ENCODE measurements around the gene NUDT22. TPM values are rescaled to one million over a fixed set of nuclear protein-coding genes. Genes with fewer than 3 reads are reported as not detected.

The NUDT22 gene
- total RNA-seq, 1 donor = 56.5 TPM

DNA sequence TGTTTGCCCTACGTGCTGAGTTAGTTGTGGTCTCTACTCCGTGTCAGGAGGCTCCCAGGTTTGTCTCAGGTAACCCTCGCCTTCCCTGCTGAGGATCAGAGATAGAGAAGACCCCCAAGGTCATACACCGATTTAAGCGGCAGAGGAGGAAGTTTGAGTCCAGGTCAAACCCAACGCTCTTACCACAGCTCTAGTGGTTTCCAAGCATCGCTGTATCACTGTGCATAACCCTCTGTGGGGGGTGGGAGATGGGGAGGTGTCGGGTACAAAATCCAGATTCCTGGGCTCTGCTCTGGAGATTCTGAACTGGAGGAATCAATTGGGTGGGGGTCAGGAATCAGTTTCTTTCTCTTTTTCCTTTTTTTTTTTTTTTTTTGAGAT lies 4.9 kb downstream of the NUDT22 start:
- Histone ChIP-seq H3K9me3 (ENCODE audit: low read depth, low read length) (no peaks in the 10 kb centered on the region), H3K27ac (ENCODE audit: low read depth, low read length) (peak overlapping the region; percentile 63), H3K4me3 (ENCODE audit: insufficient read depth, low read length) (peak overlapping the region; percentile 93), H3K4me2 (ENCODE audit: insufficient read depth, low read length) (peak overlapping the region; percentile 95), H4K20me1 (ENCODE audit: insufficient read depth, low read length) (peaks cover 7% of the 10 kb centered on the region), H3K27me3 (ENCODE audit: insufficient read depth, low read length) (no peaks in the 10 kb centered on the region), H3K36me3 (ENCODE audit: insufficient read depth, low read length) (no peaks in the 10 kb centered on the region), H3K79me2 (ENCODE audit: insufficient read depth, low read length) (peaks cover 27% of the 10 kb centered on the region), H2AFZ (ENCODE audit: low read length) (peak overlapping the region; percentile 88), H3K4me1 (ENCODE audit: insufficient read depth, low read length) (peaks cover 32% of the 10 kb centered on the region)
- TF ChIP-seq, protein P1, sequence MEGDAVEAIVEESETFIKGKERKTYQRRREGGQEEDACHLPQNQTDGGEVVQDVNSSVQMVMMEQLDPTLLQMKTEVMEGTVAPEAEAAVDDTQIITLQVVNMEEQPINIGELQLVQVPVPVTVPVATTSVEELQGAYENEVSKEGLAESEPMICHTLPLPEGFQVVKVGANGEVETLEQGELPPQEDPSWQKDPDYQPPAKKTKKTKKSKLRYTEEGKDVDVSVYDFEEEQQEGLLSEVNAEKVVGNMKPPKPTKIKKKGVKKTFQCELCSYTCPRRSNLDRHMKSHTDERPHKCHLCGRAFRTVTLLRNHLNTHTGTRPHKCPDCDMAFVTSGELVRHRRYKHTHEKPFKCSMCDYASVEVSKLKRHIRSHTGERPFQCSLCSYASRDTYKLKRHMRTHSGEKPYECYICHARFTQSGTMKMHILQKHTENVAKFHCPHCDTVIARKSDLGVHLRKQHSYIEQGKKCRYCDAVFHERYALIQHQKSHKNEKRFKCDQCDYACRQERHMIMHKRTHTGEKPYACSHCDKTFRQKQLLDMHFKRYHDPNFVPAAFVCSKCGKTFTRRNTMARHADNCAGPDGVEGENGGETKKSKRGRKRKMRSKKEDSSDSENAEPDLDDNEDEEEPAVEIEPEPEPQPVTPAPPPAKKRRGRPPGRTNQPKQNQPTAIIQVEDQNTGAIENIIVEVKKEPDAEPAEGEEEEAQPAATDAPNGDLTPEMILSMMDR (IDR thresholded peaks at IDR 0.05; ENCODE audit: extremely low read depth, low read depth, low read length) = no peak
- no peak for DNase-seq (ENCODE audit: insufficient read length, low spot score, missing footprints)

DNA sequence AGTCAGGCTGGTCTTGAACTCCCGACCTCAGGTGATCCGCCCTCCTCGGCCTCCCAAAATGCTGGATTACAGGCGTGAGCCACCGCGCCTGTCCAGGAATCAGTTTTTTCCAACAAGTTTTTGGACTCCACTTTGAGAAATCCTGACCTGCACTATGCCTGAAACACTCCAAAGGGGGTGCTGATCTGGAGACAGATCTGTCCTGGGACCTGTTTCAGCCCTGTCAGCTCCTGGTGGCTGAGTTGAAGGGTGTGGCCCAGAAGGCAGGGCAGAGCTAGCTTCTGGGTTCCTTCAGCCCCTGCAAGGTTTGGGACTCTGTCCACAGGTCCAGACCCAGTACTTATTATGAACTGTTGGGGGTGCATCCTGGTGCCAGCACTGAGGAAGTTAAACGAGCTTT lies 5.5 kb downstream of the NUDT22 start:
- no peaks in the 10 kb centered on the region for H3K27me3 ChIP-seq (ENCODE audit: insufficient read depth, low read length)
- TF ChIP-seq, protein P1 (IDR thresholded peaks at IDR 0.05; ENCODE audit: extremely low read depth, low read depth, low read length) = no peak
- peaks cover 8% of the 10 kb centered on the region for H4K20me1 ChIP-seq (ENCODE audit: insufficient read depth, low read length)
- peaks cover 29% of the 10 kb centered on the region for H3K4me1 ChIP-seq (ENCODE audit: insufficient read depth, low read length)
- no peaks in the 10 kb centered on the region for H3K9me3 ChIP-seq (ENCODE audit: low read depth, low read length)
- H3K4me3 ChIP-seq (ENCODE audit: insufficient read depth, low read length) = no peak overlapping the region
- H2AFZ ChIP-seq (ENCODE audit: low read length) = no peak overlapping the region
- no peak for DNase-seq (ENCODE audit: insufficient read length, low spot score, missing footprints)
- peaks cover 21% of the 10 kb centered on the region for H3K79me2 ChIP-seq (ENCODE audit: insufficient read depth, low read length)
- no peak overlapping the region for H3K4me2 ChIP-seq (ENCODE audit: insufficient read depth, low read length)
- H3K36me3 ChIP-seq (ENCODE audit: insufficient read depth, low read length) = no peaks in the 10 kb centered on the region
- H3K27ac ChIP-seq (ENCODE audit: low read depth, low read length) = no peak overlapping the region

DNA sequence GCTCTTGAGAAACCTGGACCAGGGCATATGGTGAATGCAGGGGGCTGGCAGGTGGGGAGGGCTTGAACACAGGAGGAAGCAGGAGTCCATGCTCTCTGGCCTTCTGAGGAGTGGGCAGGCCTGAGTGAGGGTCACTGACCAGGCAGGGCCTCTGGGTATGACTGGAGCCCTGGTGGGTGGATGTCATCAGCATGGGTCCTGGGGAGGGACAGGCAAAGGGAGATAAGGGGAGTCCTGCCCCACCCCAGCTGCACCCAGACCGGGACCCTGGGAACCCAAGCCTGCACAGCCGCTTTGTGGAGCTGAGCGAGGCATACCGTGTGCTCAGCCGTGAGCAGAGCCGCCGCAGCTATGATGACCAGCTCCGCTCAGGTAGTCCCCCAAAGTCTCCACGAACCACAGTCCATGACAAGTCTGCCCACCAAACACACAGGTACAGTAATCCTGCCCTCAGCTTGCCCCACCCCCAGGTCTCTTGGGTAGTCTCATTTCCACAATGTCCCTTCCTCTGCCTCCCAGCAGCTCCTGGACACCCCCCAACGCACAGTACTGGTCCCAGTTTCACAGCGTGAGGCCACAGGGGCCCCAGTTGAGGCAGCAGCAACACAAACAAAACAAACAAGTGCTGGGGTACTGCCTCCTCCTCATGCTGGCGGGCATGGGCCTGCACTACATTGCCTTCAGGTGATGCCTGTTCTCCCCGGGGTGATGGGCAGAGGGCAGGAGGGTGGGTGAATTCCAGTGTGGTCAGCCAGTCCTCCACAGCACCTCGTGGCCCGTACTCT lies 6.3 kb downstream of the NUDT22 start:
- Histone ChIP-seq H2AFZ (ENCODE audit: low read length) (no peak overlapping the region), H4K20me1 (ENCODE audit: insufficient read depth, low read length) (peaks cover 8% of the 10 kb centered on the region), H3K27me3 (ENCODE audit: insufficient read depth, low read length) (no peaks in the 10 kb centered on the region), H3K79me2 (ENCODE audit: insufficient read depth, low read length) (peaks cover 13% of the 10 kb centered on the region), H3K4me3 (ENCODE audit: insufficient read depth, low read length) (no peak overlapping the region), H3K4me2 (ENCODE audit: insufficient read depth, low read length) (no peak overlapping the region), H3K4me1 (ENCODE audit: insufficient read depth, low read length) (peaks cover 21% of the 10 kb centered on the region), H3K36me3 (ENCODE audit: insufficient read depth, low read length) (no peaks in the 10 kb centered on the region), H3K27ac (ENCODE audit: low read depth, low read length) (no peak overlapping the region), H3K9me3 (ENCODE audit: low read depth, low read length) (no peaks in the 10 kb centered on the region)
- TF ChIP-seq, protein P1 (IDR thresholded peaks at IDR 0.05; ENCODE audit: extremely low read depth, low read depth, low read length) = no peak
- DNase-seq (ENCODE audit: insufficient read length, low spot score, missing footprints) = no peak

DNA sequence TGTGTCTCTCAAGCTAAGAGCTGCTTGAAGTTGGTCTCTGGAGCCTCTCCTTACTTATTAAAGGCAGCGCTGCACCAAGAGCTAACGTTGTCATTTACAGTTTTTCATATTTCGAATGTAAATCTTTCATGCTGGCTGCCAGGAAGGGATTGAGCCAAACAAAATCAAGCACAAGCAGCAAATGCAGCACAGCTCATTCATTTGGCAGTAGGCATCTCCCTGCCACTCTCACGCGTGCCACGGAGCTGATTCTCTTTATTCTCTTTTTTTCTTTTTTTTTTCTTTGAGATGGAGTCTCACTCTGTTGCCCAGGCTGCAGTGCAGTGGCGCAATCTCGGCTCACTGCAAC lies 6.9 kb downstream of the NUDT22 start:
- TF ChIP-seq, protein P1 (IDR thresholded peaks at IDR 0.05; ENCODE audit: extremely low read depth, low read depth, low read length) = no peak
- H3K4me1 ChIP-seq (ENCODE audit: insufficient read depth, low read length) = peaks cover 17% of the 10 kb centered on the region

More for the DNA sequence above, 6.9 kb downstream of the NUDT22 start:
- peaks cover 10% of the 10 kb centered on the region for H3K79me2 ChIP-seq (ENCODE audit: insufficient read depth, low read length)
- no peak overlapping the region for H2AFZ ChIP-seq (ENCODE audit: low read length)
- no peak overlapping the region for H3K4me2 ChIP-seq (ENCODE audit: insufficient read depth, low read length)
- H3K36me3 ChIP-seq (ENCODE audit: insufficient read depth, low read length) = peaks cover 5% of the 10 kb centered on the region
- H3K4me3 ChIP-seq (ENCODE audit: insufficient read depth, low read length) = no peak overlapping the region
- H4K20me1 ChIP-seq (ENCODE audit: insufficient read depth, low read length) = peaks cover 8% of the 10 kb centered on the region
- H3K9me3 ChIP-seq (ENCODE audit: low read depth, low read length) = no peaks in the 10 kb centered on the region
- H3K27ac ChIP-seq (ENCODE audit: low read depth, low read length) = no peak overlapping the region
- no peaks in the 10 kb centered on the region for H3K27me3 ChIP-seq (ENCODE audit: insufficient read depth, low read length)
- DNase-seq (ENCODE audit: insufficient read length, low spot score, missing footprints) = no peak
